Endothelial cell of umbilical vein (primary cell): ENCODE results near the gene JAZF1. TPM values are rescaled to one million over a fixed set of nuclear protein-coding genes. Genes with fewer than 3 reads are reported as not detected.

Source experiments
- BruUV-seq: library from RNA; stranded (reverse); fragments of 400-500 nt; replicated peaks from 2 replicates; lab custom pipeline; 2021; lab: Mats Ljungman, UMichigan
- CTCF ChIA-PET: fragments of 300-600, 350-600 bp; sonication (Branson Sonifier 250); formaldehyde crosslinking; loops from one replicate; lab custom pipeline; 2021; ENCODE audit warnings: antibody characterized with exemption, inconsistent platforms; lab: Charles Lee
- POLR2A ChIA-PET: fragments of 300-600, 350-600 bp; sonication (Branson Sonifier 250); formaldehyde crosslinking; loops from one replicate; lab custom pipeline; 2021; ENCODE audit warnings: antibody characterized with exemption, inconsistent platforms; lab: Charles Lee
- DNase-seq: peaks from one replicate; pipeline ENCODE4 v3.0.0-alpha.2; 2011; ENCODE audit warnings: low read depth, low spot score
- FAIRE-seq: peaks from 2 replicates; lab custom pipeline; 2011; peaks lifted over from hg19 to GRCh38; lab: Jason Lieb, UNC
- H2AFZ ChIP-seq: 2 replicates; pipeline ENCODE4 v1.6.0; 2012; ENCODE audit warnings: low read depth, low read length, control low read depth, inconsistent platforms
- H3K27ac ChIP-seq: 2 replicates; pipeline ENCODE4 v1.5.1; 2011; ENCODE audit warnings: low read depth, mild to moderate bottlenecking, control low read depth, low read length, moderate library complexity; ENCODE audit not compliant: insufficient read depth
- H3K27me3 ChIP-seq, 2 experiments: 2 replicates each; pipeline versions ENCODE4 v1.6.0 to v1.6.1; 2011; ENCODE audit warnings: low read length in 2 of 2, mixed read lengths in 1 of 2; ENCODE audit not compliant: control insufficient read depth in 2 of 2, insufficient read depth in 2 of 2
- H3K36me3 ChIP-seq, 2 experiments: 2 replicates in 1 of 2; 3 replicates in 1 of 2; pipeline ENCODE4 v1.5.1; 2011; ENCODE audit warnings: low read length in 2 of 2, mild to moderate bottlenecking in 1 of 2, moderate library complexity in 1 of 2; ENCODE audit not compliant: control insufficient read depth in 2 of 2, insufficient read depth in 2 of 2; ENCODE audit errors: extremely low read depth in 1 of 2
- H3K4me1 ChIP-seq: 3 replicates; pipeline ENCODE4 v1.5.1; 2011; ENCODE audit warnings: mild to moderate bottlenecking, low read length; ENCODE audit not compliant: control insufficient read depth, insufficient read depth; ENCODE audit errors: extremely low read depth
- H3K4me2 ChIP-seq: 2 replicates; pipeline ENCODE4 v1.6.1; 2011; ENCODE audit warnings: low read length, control low read depth, mixed read lengths; ENCODE audit not compliant: insufficient read depth
- H3K4me3 ChIP-seq, 3 experiments: fragments of 200-600 bp in 1 of 3; sonication (generic), shearing (Covaris generic) in 1 of 3; replicated peaks in 1 of 3; 2 replicates each; pipeline ENCODE4 v1.5.1; 2011 to 2016; ENCODE audit warnings: control low read depth in 3 of 3, low read length in 3 of 3, mild to moderate bottlenecking in 2 of 3, inconsistent platforms in 1 of 3, low read depth in 1 of 3, moderate library complexity in 1 of 3; ENCODE audit not compliant: insufficient read depth in 1 of 3
- H3K79me2 ChIP-seq: 2 replicates; pipeline ENCODE4 v1.6.0; 2012; ENCODE audit warnings: low read length, inconsistent platforms; ENCODE audit not compliant: control insufficient read depth, insufficient read depth
- H3K9ac ChIP-seq: replicated peaks from 2 replicates; pipeline ENCODE3; 2011; ENCODE audit warnings: low read length, control low read depth; ENCODE audit not compliant: insufficient read depth; ENCODE audit errors: extremely low read depth
- H3K9me1 ChIP-seq: replicated peaks from 3 replicates; pipeline ENCODE4 v1.6.0; 2011; ENCODE audit warnings: mild to moderate bottlenecking, low read length; ENCODE audit not compliant: control insufficient read depth, insufficient read depth; ENCODE audit errors: extremely low read depth
- H3K9me3 ChIP-seq: replicated peaks from 2 replicates; pipeline ENCODE4 v1.5.1; 2012; ENCODE audit warnings: low read length, inconsistent platforms; ENCODE audit not compliant: control insufficient read depth, insufficient read depth
- H4K20me1 ChIP-seq: replicated peaks from 2 replicates; pipeline ENCODE3; 2011; ENCODE audit warnings: mild to moderate bottlenecking, low read length; ENCODE audit not compliant: control insufficient read depth, insufficient read depth; ENCODE audit errors: extremely low read depth
- EZH2 ChIP-seq: IDR thresholded peaks from 2 replicates; pipeline ENCODE4 v1.6.1; 2012; ENCODE audit warnings: borderline replicate concordance, low read depth, mild to moderate bottlenecking, moderate library complexity, low read length, inconsistent platforms; ENCODE audit not compliant: severe bottlenecking
- FOS ChIP-seq: IDR thresholded peaks from 2 replicates; pipeline ENCODE4 v1.6.1; 2011; ENCODE audit warnings: mild to moderate bottlenecking, low read length, moderate library complexity, borderline replicate concordance; ENCODE audit not compliant: insufficient read depth
- GATA2 ChIP-seq: IDR thresholded peaks from 2 replicates; pipeline ENCODE4 v1.7.0; 2011; ENCODE audit warnings: low read depth, mild to moderate bottlenecking, moderate library complexity, mixed read lengths, low read length; ENCODE audit not compliant: insufficient read length, insufficient read depth
- JUN ChIP-seq: IDR thresholded peaks from 2 replicates; pipeline ENCODE4 v1.6.1; 2011; ENCODE audit warnings: borderline replicate concordance, low read depth; ENCODE audit not compliant: insufficient read length, insufficient read depth
- MYC ChIP-seq: IDR thresholded peaks from one replicate; pipeline ENCODE4 v1.6.1; 2011; ENCODE audit warnings: mild to moderate bottlenecking, low read depth, low read length
- POLR2A ChIP-seq: IDR thresholded peaks from 2 replicates; pipeline ENCODE4 v1.6.1; 2012; ENCODE audit warnings: low read depth, mild to moderate bottlenecking, control low read depth, low read length
- POLR2AphosphoS5 ChIP-seq: IDR thresholded peaks from 2 replicates; pipeline ENCODE4 v1.6.1; 2012; ENCODE audit warnings: low read depth, mild to moderate bottlenecking, control low read depth, low read length, moderate library complexity; ENCODE audit not compliant: insufficient read depth
- dilution Hi-C: fragments of 300-500 bp; cut with MboI; formaldehyde crosslinking; loops from one replicate; pipeline ENCODE4 v1.15.0; 2019; ENCODE audit warnings: low sequenced_read_pairs; ENCODE audit not compliant: extremely low pct_ligation_motif_present
- intact Hi-C: fragments of 100-400 bp; cut with micrococcal nuclease; formaldehyde crosslinking; loops from one replicate; pipeline ENCODE4 v1.10.0; 2022
- polyA plus RNA-seq, 4 experiments: library from polyadenylated mRNA; depleted of rRNA in 3 of 4; stranded (reverse) in 3 of 4; unstranded in 1 of 4; fragments of >200 nt; gene quantifications; 2 replicates each; pipeline versions ENCODE4 v1.2.1 to v1.2.3, GENCODE V29; 2011 to 2012; ENCODE audit warnings: missing spikeins in 1 of 4
- total RNA-seq: library from RNA; stranded (reverse); gene quantifications from 2 replicates; pipeline ENCODE4 v1.2.3, GENCODE V29; 2021
- TF ChIP-seq, protein P1 (sequence below), 2 donors: IDR thresholded peaks; 1 replicate in 1 of 2; 2 replicates in 1 of 2; pipeline ENCODE4 v1.5.1; 2011; ENCODE audit warnings: low read length in 2 of 2, mild to moderate bottlenecking in 2 of 2, moderate library complexity in 2 of 2, control low read depth in 1 of 2, inconsistent platforms in 1 of 2, low read depth in 1 of 2; ENCODE audit not compliant: insufficient read depth in 1 of 2; ENCODE audit errors: extremely low read depth in 1 of 2
- TF ChIP-seq, protein P2 (sequence below): IDR thresholded peaks from 2 replicates; pipeline ENCODE4 v1.6.1; 2011; ENCODE audit not compliant: insufficient read depth, insufficient read length

JAZF1 gene
- total and polyA plus RNA-seq, 2 donors (not counting 3 experiments of a cell fraction or from before 2014, with no cell fraction given): 2.5 to 16.9 TPM

DNA sequence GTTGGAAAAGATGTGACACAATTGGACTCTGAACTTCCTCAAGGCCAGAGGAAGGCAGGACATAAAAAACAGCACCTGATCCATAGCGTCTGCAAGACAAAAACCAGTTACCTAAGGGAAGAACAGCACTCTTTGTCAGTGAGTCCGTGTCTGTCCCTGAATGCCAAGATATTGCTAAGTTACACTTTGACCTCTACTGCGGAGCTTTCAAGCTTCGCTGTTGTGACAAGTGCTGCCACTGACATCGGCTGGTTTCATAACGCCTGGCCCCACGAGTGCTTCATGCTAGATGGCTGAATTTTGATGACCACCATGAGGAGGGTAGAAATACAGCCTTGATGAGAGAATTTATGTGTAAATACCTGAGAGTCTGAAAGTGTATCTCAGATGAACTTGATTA, 49.7 kb upstream of the JAZF1 start:
- Histone ChIP-seq H3K27ac (no peak overlapping the region), H3K27me3 (no peaks in the 10 kb centered on the region), H2AFZ (no peak overlapping the region), H3K4me3 (no peak overlapping the region), H3K4me2 (no peak overlapping the region), H3K36me3 (no peaks in the 10 kb centered on the region), H3K79me2 (no peaks in the 10 kb centered on the region), H3K4me1 (peaks cover 3% of the 10 kb centered on the region), H3K9me3 (no peaks in the 10 kb centered on the region), H3K9ac (no peak overlapping the region), H3K9me1 (no peaks in the 10 kb centered on the region), H4K20me1 (no peaks in the 10 kb centered on the region)
- ChIA-PET POLR2A (no interaction called here), CTCF (no interaction called here)
- FAIRE-seq (no peak), DNase-seq (no peak)
- BruUV-seq: no TSS peak
- TF ChIP-seq, protein P1, sequence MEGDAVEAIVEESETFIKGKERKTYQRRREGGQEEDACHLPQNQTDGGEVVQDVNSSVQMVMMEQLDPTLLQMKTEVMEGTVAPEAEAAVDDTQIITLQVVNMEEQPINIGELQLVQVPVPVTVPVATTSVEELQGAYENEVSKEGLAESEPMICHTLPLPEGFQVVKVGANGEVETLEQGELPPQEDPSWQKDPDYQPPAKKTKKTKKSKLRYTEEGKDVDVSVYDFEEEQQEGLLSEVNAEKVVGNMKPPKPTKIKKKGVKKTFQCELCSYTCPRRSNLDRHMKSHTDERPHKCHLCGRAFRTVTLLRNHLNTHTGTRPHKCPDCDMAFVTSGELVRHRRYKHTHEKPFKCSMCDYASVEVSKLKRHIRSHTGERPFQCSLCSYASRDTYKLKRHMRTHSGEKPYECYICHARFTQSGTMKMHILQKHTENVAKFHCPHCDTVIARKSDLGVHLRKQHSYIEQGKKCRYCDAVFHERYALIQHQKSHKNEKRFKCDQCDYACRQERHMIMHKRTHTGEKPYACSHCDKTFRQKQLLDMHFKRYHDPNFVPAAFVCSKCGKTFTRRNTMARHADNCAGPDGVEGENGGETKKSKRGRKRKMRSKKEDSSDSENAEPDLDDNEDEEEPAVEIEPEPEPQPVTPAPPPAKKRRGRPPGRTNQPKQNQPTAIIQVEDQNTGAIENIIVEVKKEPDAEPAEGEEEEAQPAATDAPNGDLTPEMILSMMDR (IDR thresholded peaks at IDR 0.05; ENCODE audit: extremely low read depth in 1 of 2, insufficient read depth in 1 of 2, low read depth in 1 of 2, low read length in 2 of 2): no peak
- TF ChIP-seq MYC (no peak), POLR2AphosphoS5 (no peak), POLR2A (no peak), FOS (no peak), JUN (no peak), GATA2 (no peak), EZH2 (no peak)
- TF ChIP-seq, protein P2, sequence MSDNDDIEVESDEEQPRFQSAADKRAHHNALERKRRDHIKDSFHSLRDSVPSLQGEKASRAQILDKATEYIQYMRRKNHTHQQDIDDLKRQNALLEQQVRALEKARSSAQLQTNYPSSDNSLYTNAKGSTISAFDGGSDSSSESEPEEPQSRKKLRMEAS: no peak
- dilution Hi-C loops: no loop called here
- intact Hi-C loops: no loop called here
